Vagina (tissue), 2 donors: Measurements from ENCODE around the gene EVPLL.
"Not testable (repeated sequence)": the region's sequence is repeated elsewhere in the genome, so short reads cannot be mapped to it uniquely, and the experiment has no call there.

ENCODE experiments used
- POLR2A ChIP-seq, 2 donors: fragments of 450-650 bp; IDR thresholded peaks; one replicate each; pipeline ENCODE4 v1.6.1; 2017; ENCODE audit warnings: antibody characterized with exemption in 2 of 2, mild to moderate bottlenecking in 2 of 2, moderate library complexity in 2 of 2
- POLR2AphosphoS5 ChIP-seq, 2 donors: sonication (generic); formaldehyde crosslinking; IDR thresholded peaks; one replicate each; pipeline ENCODE4 v1.9.0; 2017; ENCODE audit warnings: antibody characterized with exemption in 2 of 2, mild to moderate bottlenecking in 2 of 2, low read depth in 1 of 2; ENCODE audit not compliant: insufficient read depth in 1 of 2
- TF ChIP-seq, protein P1 (sequence below), 3 experiments: fragments of 450-650 bp in 2 of 3; fragments of 200-600 bp in 1 of 3; sonication (generic) in 1 of 3; IDR thresholded peaks; one replicate each; pipeline ENCODE4 v1.5.1; 2017 to 2019; ENCODE audit warnings: antibody characterized with exemption in 3 of 3, mild to moderate bottlenecking in 2 of 3, moderate library complexity in 2 of 3

DNA sequence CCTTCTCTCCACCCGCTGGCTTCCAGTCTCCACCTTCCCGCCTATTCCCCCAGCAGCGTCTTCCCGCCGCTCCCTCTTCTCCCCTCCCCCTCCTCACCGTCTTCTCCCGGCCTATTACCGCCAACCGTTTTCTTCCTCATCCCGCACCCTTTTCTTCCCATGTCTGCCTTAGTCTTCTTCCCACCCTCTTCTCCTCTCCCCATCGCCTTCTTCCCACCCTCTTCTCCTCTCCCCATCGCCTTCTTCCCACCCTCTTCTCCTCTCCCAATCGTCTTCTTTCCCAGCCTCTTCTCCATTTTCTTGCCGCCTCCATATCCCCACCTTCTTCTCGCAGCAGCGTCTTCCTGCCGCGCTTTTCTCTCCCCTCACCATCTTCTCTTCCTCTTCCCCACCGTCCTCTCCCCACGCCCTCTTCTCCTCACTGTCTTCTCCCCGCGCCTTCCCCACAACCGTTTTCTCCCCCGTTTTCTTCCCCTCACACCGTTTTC lies 33.8 kb downstream of the EVPLL start:
- TF ChIP-seq, protein P1, sequence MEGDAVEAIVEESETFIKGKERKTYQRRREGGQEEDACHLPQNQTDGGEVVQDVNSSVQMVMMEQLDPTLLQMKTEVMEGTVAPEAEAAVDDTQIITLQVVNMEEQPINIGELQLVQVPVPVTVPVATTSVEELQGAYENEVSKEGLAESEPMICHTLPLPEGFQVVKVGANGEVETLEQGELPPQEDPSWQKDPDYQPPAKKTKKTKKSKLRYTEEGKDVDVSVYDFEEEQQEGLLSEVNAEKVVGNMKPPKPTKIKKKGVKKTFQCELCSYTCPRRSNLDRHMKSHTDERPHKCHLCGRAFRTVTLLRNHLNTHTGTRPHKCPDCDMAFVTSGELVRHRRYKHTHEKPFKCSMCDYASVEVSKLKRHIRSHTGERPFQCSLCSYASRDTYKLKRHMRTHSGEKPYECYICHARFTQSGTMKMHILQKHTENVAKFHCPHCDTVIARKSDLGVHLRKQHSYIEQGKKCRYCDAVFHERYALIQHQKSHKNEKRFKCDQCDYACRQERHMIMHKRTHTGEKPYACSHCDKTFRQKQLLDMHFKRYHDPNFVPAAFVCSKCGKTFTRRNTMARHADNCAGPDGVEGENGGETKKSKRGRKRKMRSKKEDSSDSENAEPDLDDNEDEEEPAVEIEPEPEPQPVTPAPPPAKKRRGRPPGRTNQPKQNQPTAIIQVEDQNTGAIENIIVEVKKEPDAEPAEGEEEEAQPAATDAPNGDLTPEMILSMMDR (IDR thresholded peaks at IDR 0.05) = not testable (repeated sequence)
- not testable (repeated sequence) for TF ChIP-seq POLR2A (IDR thresholded peaks at IDR 0.05); POLR2AphosphoS5 (IDR thresholded peaks at IDR 0.05; ENCODE audit: insufficient read depth in 1 of 2, low read depth in 1 of 2)
